ENCODE measurements around the gene SPATS2L.

DNA sequence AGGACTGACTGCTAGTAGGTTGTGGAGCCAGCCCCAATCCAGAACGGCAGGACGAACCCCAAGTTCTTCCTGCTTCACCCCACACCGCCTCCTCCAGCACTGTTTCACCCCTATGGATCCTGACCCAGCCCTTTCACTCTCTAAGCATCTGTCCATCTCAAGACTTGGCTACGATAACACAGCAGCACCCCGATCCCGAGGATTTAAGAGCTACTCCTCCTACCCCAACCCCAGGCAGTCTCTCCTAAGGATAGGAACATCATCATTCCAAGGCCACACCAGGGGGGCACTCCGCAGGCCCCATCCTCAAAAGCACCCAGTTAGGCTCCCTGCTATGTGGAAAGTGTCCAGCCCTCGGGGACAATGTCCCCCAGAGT lies 202.7 kb downstream of the SPATS2L start:
- TF ChIP-seq, protein P1, sequence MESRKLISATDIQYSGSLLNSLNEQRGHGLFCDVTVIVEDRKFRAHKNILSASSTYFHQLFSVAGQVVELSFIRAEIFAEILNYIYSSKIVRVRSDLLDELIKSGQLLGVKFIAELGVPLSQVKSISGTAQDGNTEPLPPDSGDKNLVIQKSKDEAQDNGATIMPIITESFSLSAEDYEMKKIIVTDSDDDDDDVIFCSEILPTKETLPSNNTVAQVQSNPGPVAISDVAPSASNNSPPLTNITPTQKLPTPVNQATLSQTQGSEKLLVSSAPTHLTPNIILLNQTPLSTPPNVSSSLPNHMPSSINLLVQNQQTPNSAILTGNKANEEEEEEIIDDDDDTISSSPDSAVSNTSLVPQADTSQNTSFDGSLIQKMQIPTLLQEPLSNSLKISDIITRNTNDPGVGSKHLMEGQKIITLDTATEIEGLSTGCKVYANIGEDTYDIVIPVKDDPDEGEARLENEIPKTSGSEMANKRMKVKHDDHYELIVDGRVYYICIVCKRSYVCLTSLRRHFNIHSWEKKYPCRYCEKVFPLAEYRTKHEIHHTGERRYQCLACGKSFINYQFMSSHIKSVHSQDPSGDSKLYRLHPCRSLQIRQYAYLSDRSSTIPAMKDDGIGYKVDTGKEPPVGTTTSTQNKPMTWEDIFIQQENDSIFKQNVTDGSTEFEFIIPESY (CRISPR knock-in tag; IDR thresholded peaks at IDR 0.05) = no peak
- TF ChIP-seq, protein P2, sequence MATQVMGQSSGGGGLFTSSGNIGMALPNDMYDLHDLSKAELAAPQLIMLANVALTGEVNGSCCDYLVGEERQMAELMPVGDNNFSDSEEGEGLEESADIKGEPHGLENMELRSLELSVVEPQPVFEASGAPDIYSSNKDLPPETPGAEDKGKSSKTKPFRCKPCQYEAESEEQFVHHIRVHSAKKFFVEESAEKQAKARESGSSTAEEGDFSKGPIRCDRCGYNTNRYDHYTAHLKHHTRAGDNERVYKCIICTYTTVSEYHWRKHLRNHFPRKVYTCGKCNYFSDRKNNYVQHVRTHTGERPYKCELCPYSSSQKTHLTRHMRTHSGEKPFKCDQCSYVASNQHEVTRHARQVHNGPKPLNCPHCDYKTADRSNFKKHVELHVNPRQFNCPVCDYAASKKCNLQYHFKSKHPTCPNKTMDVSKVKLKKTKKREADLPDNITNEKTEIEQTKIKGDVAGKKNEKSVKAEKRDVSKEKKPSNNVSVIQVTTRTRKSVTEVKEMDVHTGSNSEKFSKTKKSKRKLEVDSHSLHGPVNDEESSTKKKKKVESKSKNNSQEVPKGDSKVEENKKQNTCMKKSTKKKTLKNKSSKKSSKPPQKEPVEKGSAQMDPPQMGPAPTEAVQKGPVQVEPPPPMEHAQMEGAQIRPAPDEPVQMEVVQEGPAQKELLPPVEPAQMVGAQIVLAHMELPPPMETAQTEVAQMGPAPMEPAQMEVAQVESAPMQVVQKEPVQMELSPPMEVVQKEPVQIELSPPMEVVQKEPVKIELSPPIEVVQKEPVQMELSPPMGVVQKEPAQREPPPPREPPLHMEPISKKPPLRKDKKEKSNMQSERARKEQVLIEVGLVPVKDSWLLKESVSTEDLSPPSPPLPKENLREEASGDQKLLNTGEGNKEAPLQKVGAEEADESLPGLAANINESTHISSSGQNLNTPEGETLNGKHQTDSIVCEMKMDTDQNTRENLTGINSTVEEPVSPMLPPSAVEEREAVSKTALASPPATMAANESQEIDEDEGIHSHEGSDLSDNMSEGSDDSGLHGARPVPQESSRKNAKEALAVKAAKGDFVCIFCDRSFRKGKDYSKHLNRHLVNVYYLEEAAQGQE (IDR thresholded peaks at IDR 0.05; ENCODE audit: borderline replicate concordance in 1 of 2, low read depth in 1 of 2, low read length in 2 of 2) = no peak
- TF ChIP-seq, protein P3, sequence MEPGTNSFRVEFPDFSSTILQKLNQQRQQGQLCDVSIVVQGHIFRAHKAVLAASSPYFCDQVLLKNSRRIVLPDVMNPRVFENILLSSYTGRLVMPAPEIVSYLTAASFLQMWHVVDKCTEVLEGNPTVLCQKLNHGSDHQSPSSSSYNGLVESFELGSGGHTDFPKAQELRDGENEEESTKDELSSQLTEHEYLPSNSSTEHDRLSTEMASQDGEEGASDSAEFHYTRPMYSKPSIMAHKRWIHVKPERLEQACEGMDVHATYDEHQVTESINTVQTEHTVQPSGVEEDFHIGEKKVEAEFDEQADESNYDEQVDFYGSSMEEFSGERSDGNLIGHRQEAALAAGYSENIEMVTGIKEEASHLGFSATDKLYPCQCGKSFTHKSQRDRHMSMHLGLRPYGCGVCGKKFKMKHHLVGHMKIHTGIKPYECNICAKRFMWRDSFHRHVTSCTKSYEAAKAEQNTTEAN (CRISPR knock-in tag; conservative IDR thresholded peaks at IDR 0.05) = no peak
- TF ChIP-seq ZNF605 (CRISPR knock-in tag; IDR thresholded peaks at IDR 0.05) = no peak
- no peak for TF ChIP-seq SAFB2 (CRISPR knock-in tag; IDR thresholded peaks at IDR 0.05; ENCODE audit: borderline replicate concordance, low read depth)
- TF ChIP-seq, protein P4, sequence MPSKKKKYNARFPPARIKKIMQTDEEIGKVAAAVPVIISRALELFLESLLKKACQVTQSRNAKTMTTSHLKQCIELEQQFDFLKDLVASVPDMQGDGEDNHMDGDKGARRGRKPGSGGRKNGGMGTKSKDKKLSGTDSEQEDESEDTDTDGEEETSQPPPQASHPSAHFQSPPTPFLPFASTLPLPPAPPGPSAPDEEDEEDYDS (CRISPR knock-in tag; IDR thresholded peaks at IDR 0.05) = no peak
- TF ChIP-seq, protein P5, sequence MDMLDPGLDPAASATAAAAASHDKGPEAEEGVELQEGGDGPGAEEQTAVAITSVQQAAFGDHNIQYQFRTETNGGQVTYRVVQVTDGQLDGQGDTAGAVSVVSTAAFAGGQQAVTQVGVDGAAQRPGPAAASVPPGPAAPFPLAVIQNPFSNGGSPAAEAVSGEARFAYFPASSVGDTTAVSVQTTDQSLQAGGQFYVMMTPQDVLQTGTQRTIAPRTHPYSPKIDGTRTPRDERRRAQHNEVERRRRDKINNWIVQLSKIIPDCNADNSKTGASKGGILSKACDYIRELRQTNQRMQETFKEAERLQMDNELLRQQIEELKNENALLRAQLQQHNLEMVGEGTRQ (IDR thresholded peaks at IDR 0.05; ENCODE audit: low read depth, low read length) = no peak
- TF ChIP-seq, protein P5 (CRISPR knock-in tag; IDR thresholded peaks at IDR 0.05; ENCODE audit: borderline replicate concordance) = no peak
- TF ChIP-seq, protein P6, sequence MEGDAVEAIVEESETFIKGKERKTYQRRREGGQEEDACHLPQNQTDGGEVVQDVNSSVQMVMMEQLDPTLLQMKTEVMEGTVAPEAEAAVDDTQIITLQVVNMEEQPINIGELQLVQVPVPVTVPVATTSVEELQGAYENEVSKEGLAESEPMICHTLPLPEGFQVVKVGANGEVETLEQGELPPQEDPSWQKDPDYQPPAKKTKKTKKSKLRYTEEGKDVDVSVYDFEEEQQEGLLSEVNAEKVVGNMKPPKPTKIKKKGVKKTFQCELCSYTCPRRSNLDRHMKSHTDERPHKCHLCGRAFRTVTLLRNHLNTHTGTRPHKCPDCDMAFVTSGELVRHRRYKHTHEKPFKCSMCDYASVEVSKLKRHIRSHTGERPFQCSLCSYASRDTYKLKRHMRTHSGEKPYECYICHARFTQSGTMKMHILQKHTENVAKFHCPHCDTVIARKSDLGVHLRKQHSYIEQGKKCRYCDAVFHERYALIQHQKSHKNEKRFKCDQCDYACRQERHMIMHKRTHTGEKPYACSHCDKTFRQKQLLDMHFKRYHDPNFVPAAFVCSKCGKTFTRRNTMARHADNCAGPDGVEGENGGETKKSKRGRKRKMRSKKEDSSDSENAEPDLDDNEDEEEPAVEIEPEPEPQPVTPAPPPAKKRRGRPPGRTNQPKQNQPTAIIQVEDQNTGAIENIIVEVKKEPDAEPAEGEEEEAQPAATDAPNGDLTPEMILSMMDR (CRISPR knock-in tag; IDR thresholded peaks at IDR 0.05) = no peak; the same call in 1 of the 2 replicates
- TF ChIP-seq NR2F6 (IDR thresholded peaks at IDR 0.05) = no peak
- TF ChIP-seq NR2F6 (CRISPR knock-in tag; IDR thresholded peaks at IDR 0.05) = no peak
